Activated CD4-positive, alpha-beta T cell treated with anti-CD3 and anti-CD28 coated beads for 4 hours (primary cell): ENCODE data around the gene COL15A1.

Experiments used
- DNase-seq, 2 donors: peaks; one replicate each; pipeline ENCODE4 v3.0.0-alpha.2; 2020

The COL15A1 gene

GRCh38 chr9:98917746-98918487 is 25.8 kb upstream of the COL15A1 start:
- no peak for DNase-seq

GRCh38 chr9:98921732-98922131 is 22.0 kb upstream of the COL15A1 start:
- no peak for DNase-seq

- DNase-seq: no peak
These were observed 20.8 kb upstream of the COL15A1 start for GRCh38 chr9:98922721-98923435.

GRCh38 chr9:98923451-98924123 is 20.1 kb upstream of the COL15A1 start:
- no peak for DNase-seq

GRCh38 chr9:98924946-98925820 is 18.5 kb upstream of the COL15A1 start:
- no peak for DNase-seq

GRCh38 chr9:98925956-98926355 is 17.8 kb upstream of the COL15A1 start:
- DNase-seq: no peak

- DNase-seq: no peak
These were observed 16.0 kb upstream of the COL15A1 start for GRCh38 chr9:98927724-98928123.

GRCh38 chr9:98929071-98929470 is 14.6 kb upstream of the COL15A1 start:
- DNase-seq: no peak

GRCh38 chr9:98929895-98930341 is 13.8 kb upstream of the COL15A1 start:
- DNase-seq: no peak

- no peak for DNase-seq
These were observed 12.9 kb upstream of the COL15A1 start for GRCh38 chr9:98930792-98931191.

GRCh38 chr9:98931600-98932389 is 11.9 kb upstream of the COL15A1 start:
- DNase-seq: no peak

GRCh38 chr9:98933185-98933584 is 10.5 kb upstream of the COL15A1 start:
- no peak for DNase-seq

- DNase-seq: no peak
These were observed 9.8 kb upstream of the COL15A1 start for GRCh38 chr9:98933890-98934289.

GRCh38 chr9:98935071-98935505 is 8.6 kb upstream of the COL15A1 start:
- no peak for DNase-seq

- no peak for DNase-seq
These were observed 3.4 kb upstream of the COL15A1 start for GRCh38 chr9:98940276-98940675.

- DNase-seq: no peak
These were observed 1.7 kb upstream of the COL15A1 start for GRCh38 chr9:98941946-98942523.

GRCh38 chr9:98942906-98943681 is 613 bp upstream of the COL15A1 start:
- DNase-seq: no peak

- no peak for DNase-seq
These were observed 488 bp downstream of the COL15A1 start for GRCh38 chr9:98944057-98944733.

GRCh38 chr9:98944734-98945074 is 997 bp downstream of the COL15A1 start:
- DNase-seq: no peak

GRCh38 chr9:98949565-98949964 is 5.9 kb downstream of the COL15A1 start:
- no peak for DNase-seq
